H9 (cell line): ENCODE results near the gene CCDC18. TPM values are rescaled to one million over a fixed set of nuclear protein-coding genes. Genes with fewer than 3 reads are reported as not detected.

Experiments
- DNase-seq: peaks from one replicate; pipeline ENCODE4 v3.0.0-alpha.2; 2017
- H2AFZ ChIP-seq: one replicate; pipeline ENCODE4 v1.6.1; 2013; ENCODE audit warnings: mild to moderate bottlenecking, low read length, control low read depth, moderate library complexity
- H2AK5ac ChIP-seq: 2 replicates; pipeline ENCODE4 v1.6.1; 2013; ENCODE audit warnings: low read length, control low read depth, mixed read lengths; ENCODE audit not compliant: insufficient read length
- H2BK120ac ChIP-seq: one replicate; pipeline ENCODE4 v1.6.1; 2013; ENCODE audit warnings: low read depth, mild to moderate bottlenecking, low read length, control low read depth, inconsistent platforms; ENCODE audit not compliant: poor library complexity, severe bottlenecking
- H2BK12ac ChIP-seq: 2 replicates; pipeline ENCODE4 v1.6.1; 2013; ENCODE audit warnings: low read length, control low read depth, mixed read lengths, low read depth; ENCODE audit not compliant: insufficient read length
- H2BK15ac ChIP-seq: 2 replicates; pipeline ENCODE4 v1.6.1; 2013; ENCODE audit warnings: low read depth, low read length, control low read depth
- H2BK20ac ChIP-seq: one replicate; pipeline ENCODE4 v1.6.1; 2013; ENCODE audit warnings: low read depth, mild to moderate bottlenecking, low read length, control low read depth, inconsistent platforms; ENCODE audit not compliant: poor library complexity, severe bottlenecking
- H2BK5ac ChIP-seq: 2 replicates; pipeline ENCODE4 v1.6.1; 2013; ENCODE audit warnings: low read length, control low read depth, mixed read lengths; ENCODE audit not compliant: insufficient read length
- H3K14ac ChIP-seq: 2 replicates; pipeline ENCODE4 v1.6.1; 2013; ENCODE audit warnings: low read length, control low read depth; ENCODE audit not compliant: insufficient read depth
- H3K18ac ChIP-seq: 2 replicates; pipeline ENCODE4 v1.6.1; 2013; ENCODE audit warnings: low read depth, mild to moderate bottlenecking, mixed read lengths, low read length, control low read depth; ENCODE audit not compliant: insufficient read length
- H3K23ac ChIP-seq: 2 replicates; pipeline ENCODE4 v1.6.1; 2013; ENCODE audit warnings: low read length, control low read depth, mixed read lengths, low read depth; ENCODE audit not compliant: insufficient read length
- H3K23me2 ChIP-seq: 2 replicates; pipeline ENCODE4 v1.6.1; 2013; ENCODE audit warnings: low read depth, mild to moderate bottlenecking, mixed read lengths, low read length, control low read depth; ENCODE audit not compliant: insufficient read length, poor library complexity, severe bottlenecking
- H3K27ac ChIP-seq: 2 replicates; pipeline ENCODE4 v1.5.1; 2013; ENCODE audit warnings: low read length, control low read depth, mixed read lengths, low read depth; ENCODE audit not compliant: insufficient read length
- H3K27me3 ChIP-seq: 2 replicates; pipeline ENCODE4 v1.6.1; 2013; ENCODE audit warnings: low read length, control low read depth, inconsistent platforms; ENCODE audit not compliant: insufficient read depth
- H3K4ac ChIP-seq: 2 replicates; pipeline ENCODE4 v1.6.1; 2013; ENCODE audit warnings: low read depth, mild to moderate bottlenecking, control low read depth, inconsistent platforms, low read length, moderate library complexity
- H3K4me1 ChIP-seq: 2 replicates; pipeline ENCODE4 v1.6.1; 2013; ENCODE audit warnings: low read length, control low read depth, inconsistent platforms; ENCODE audit not compliant: insufficient read depth
- H3K4me2 ChIP-seq: 2 replicates; pipeline ENCODE4 v1.6.1; 2013; ENCODE audit warnings: low read length, control low read depth, mixed read lengths; ENCODE audit not compliant: insufficient read length, insufficient read depth
- H3K56ac ChIP-seq: 2 replicates; pipeline ENCODE4 v1.6.1; 2013; ENCODE audit warnings: low read depth, mild to moderate bottlenecking, mixed read lengths, low read length, control low read depth; ENCODE audit not compliant: insufficient read length
- H3K79me1 ChIP-seq: 2 replicates; pipeline ENCODE4 v1.6.1; 2013; ENCODE audit warnings: low read depth, mild to moderate bottlenecking, moderate library complexity, low read length, control low read depth, inconsistent platforms; ENCODE audit not compliant: insufficient read depth, poor library complexity, severe bottlenecking
- H3K79me2 ChIP-seq: 2 replicates; pipeline ENCODE4 v1.6.1; 2013; ENCODE audit warnings: low read length, control low read depth, inconsistent platforms; ENCODE audit not compliant: insufficient read depth
- H3K9ac ChIP-seq: 2 replicates; pipeline ENCODE4 v1.6.1; 2013; ENCODE audit warnings: low read length, control low read depth, mixed read lengths; ENCODE audit not compliant: insufficient read length; ENCODE audit errors: extremely low read depth
- H3K9me3 ChIP-seq: one replicate; pipeline ENCODE4 v1.6.1; 2013; ENCODE audit warnings: low read depth, low read length, inconsistent platforms; ENCODE audit not compliant: control insufficient read depth
- H3T11ph ChIP-seq: one replicate; pipeline ENCODE4 v1.6.1; 2013; ENCODE audit warnings: mild to moderate bottlenecking, low read length, control low read depth, inconsistent platforms
- H4K20me1 ChIP-seq: one replicate; pipeline ENCODE4 v1.6.1; 2013; ENCODE audit not compliant: control insufficient read depth, insufficient read length, insufficient read depth
- H4K5ac ChIP-seq: 2 replicates; pipeline ENCODE4 v1.6.1; 2013; ENCODE audit warnings: low read depth, mild to moderate bottlenecking, mixed read lengths, low read length, control low read depth; ENCODE audit not compliant: insufficient read length
- H4K8ac ChIP-seq: replicated peaks from 2 replicates; pipeline ENCODE4 v1.6.1; 2013; ENCODE audit warnings: low read length, control low read depth, mixed read lengths, low read depth; ENCODE audit not compliant: insufficient read length
- H4K91ac ChIP-seq: 2 replicates; pipeline ENCODE4 v1.6.1; 2013; ENCODE audit warnings: low read depth, mild to moderate bottlenecking, moderate library complexity, mixed read lengths, low read length, control low read depth; ENCODE audit not compliant: insufficient read length
- H3K27ac Mint-ChIP-seq, 3 experiments: 2 replicates in 2 of 3; 3 replicates in 1 of 3; pipeline ENCODE4 v1.8.0; 2020 to 2021; ENCODE audit warnings: mixed read lengths in 3 of 3, mild to moderate bottlenecking in 1 of 3, moderate library complexity in 1 of 3
- H3K27me3 Mint-ChIP-seq: 2 replicates; pipeline ENCODE4 v1.8.0; 2021; ENCODE audit warnings: low read depth, mild to moderate bottlenecking, moderate library complexity, mixed read lengths
- H3K36me3 Mint-ChIP-seq, 3 experiments: 2 replicates in 2 of 3; 3 replicates in 1 of 3; pipeline ENCODE4 v1.8.0; 2020 to 2021; ENCODE audit warnings: low read depth in 3 of 3, mixed read lengths in 3 of 3; ENCODE audit not compliant: insufficient read depth in 1 of 3
- H3K4me1 Mint-ChIP-seq, 2 experiments: 2 replicates each; pipeline ENCODE4 v1.8.0; 2020; ENCODE audit warnings: mixed read lengths in 2 of 2
- H3K4me3 Mint-ChIP-seq, 2 experiments: 2 replicates in 1 of 2; 3 replicates in 1 of 2; pipeline ENCODE4 v1.8.0; 2020 to 2021; ENCODE audit warnings: mild to moderate bottlenecking in 2 of 2, mixed read lengths in 2 of 2, moderate library complexity in 1 of 2
- H3K9me3 Mint-ChIP-seq, 2 experiments: 2 replicates in 1 of 2; 3 replicates in 1 of 2; pipeline ENCODE4 v1.8.0; 2020; ENCODE audit warnings: mild to moderate bottlenecking in 2 of 2, mixed read lengths in 2 of 2, moderate library complexity in 1 of 2
- WGBS: extraction: QIAGEN DNeasy Blood & Tissue Kit; methylation state at CpG from one replicate; pipeline ENCODE4 v1.1.7; 2013; ENCODE audit warnings: missing lambda C conversion rate, low lambda C conversion rate, mixed read lengths; ENCODE audit not compliant: insufficient read length; ENCODE audit errors: extremely low coverage; 5-methylcytosine and 5-hydroxymethylcytosine counted together
- total RNA-seq: library from RNA; stranded (reverse); gene quantifications from 2 replicates; pipeline ENCODE4 v1.2.1, GENCODE V29; 2021
- TF ChIP-seq, protein P1 (sequence below): fragments of 200-600 bp; sonication (generic); conservative IDR thresholded peaks from 3 replicates; pipeline ENCODE4 v1.8.0; 2021; ENCODE audit warnings: antibody characterized with exemption, mild to moderate bottlenecking

The CCDC18 gene
- total RNA-seq, 1 experiment from 2014 or later: 19.5 TPM

DNA sequence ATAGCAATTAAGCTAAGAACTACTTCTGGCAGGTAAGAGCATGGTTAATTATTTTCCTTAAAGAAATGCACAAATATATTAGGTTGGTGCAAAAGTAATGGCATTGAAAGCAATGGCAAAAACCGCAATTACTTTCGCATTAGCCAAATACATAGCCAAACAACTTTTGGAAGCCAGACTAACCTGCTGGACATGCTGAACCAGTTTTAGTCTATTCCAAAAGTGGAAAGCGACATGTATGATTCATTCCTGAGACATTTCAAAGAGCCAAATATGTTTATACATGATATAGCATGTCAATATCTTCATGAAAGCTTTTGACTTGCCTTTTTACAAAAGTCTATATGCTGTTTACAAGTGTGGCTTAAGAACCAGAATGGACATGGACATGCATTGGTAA lies 141.8 kb downstream of the CCDC18 start:
- Histone ChIP-seq H2BK15ac (no peak overlapping the region), H2BK5ac (no peak overlapping the region), H3K9me3 (no peaks in the 10 kb centered on the region), H4K8ac (no peak overlapping the region), H3K14ac (no peak overlapping the region), H2AK5ac (no peak overlapping the region), H2AFZ (no peak overlapping the region), H2BK20ac (no peak overlapping the region), H3K23ac (no peak overlapping the region), H4K20me1 (no peaks in the 10 kb centered on the region), H3K4ac (no peak overlapping the region), H3K79me2 (no peaks in the 10 kb centered on the region; the same call in 1 of the 2 replicates), H3T11ph (no peak overlapping the region), H3K4me1 (no peaks in the 10 kb centered on the region), H3K79me1 (no peaks in the 10 kb centered on the region), H3K27me3 (no peaks in the 10 kb centered on the region), H3K23me2 (no peaks in the 10 kb centered on the region), H3K4me2 (no peak overlapping the region), H3K9ac (no peak overlapping the region), H4K91ac (no peak overlapping the region), H2BK12ac (no peak overlapping the region), H3K27ac (no peak overlapping the region), H4K5ac (no peak overlapping the region), H3K18ac (no peak overlapping the region), H2BK120ac (no peak overlapping the region), H3K56ac (no peak overlapping the region)
- Mint-ChIP-seq H3K9me3 (peaks cover 9 to 13% of the 10 kb centered on the region in 2 experiments), H3K27ac (no peak overlapping the region), H3K4me1 (peaks cover 11 to 15% of the 10 kb centered on the region in 2 experiments; a peak in 3 of 4 replicates), H3K27me3 (no peaks in the 10 kb centered on the region), H3K4me3 (no peak overlapping the region), H3K36me3 (peaks cover 1 to 20% (median 12%) of the 10 kb centered on the region in 3 experiments)
- DNase-seq: no peak
- TF ChIP-seq, protein P1, sequence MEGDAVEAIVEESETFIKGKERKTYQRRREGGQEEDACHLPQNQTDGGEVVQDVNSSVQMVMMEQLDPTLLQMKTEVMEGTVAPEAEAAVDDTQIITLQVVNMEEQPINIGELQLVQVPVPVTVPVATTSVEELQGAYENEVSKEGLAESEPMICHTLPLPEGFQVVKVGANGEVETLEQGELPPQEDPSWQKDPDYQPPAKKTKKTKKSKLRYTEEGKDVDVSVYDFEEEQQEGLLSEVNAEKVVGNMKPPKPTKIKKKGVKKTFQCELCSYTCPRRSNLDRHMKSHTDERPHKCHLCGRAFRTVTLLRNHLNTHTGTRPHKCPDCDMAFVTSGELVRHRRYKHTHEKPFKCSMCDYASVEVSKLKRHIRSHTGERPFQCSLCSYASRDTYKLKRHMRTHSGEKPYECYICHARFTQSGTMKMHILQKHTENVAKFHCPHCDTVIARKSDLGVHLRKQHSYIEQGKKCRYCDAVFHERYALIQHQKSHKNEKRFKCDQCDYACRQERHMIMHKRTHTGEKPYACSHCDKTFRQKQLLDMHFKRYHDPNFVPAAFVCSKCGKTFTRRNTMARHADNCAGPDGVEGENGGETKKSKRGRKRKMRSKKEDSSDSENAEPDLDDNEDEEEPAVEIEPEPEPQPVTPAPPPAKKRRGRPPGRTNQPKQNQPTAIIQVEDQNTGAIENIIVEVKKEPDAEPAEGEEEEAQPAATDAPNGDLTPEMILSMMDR: no peak
- WGBS: no CpG with 5 or more reads among the region's 3 CpGs
